Mucosa of rectum (tissue), 2 donors: Measurements from ENCODE around the gene POC1A.

Source experiments
- H3K27ac ChIP-seq, 2 donors: one replicate each; pipeline ENCODE4 v1.7.0; 2013; ENCODE audit warnings: inconsistent platforms in 2 of 2, low read depth in 2 of 2, low read length in 2 of 2
- H3K27me3 ChIP-seq, 2 donors: one replicate each; pipeline ENCODE4 v1.7.0; 2013; ENCODE audit warnings: low read length in 2 of 2; ENCODE audit not compliant: control insufficient read depth in 2 of 2, insufficient read depth in 2 of 2
- H3K36me3 ChIP-seq, 2 donors: one replicate each; pipeline ENCODE4 v1.7.0; 2013; ENCODE audit warnings: low read length in 2 of 2; ENCODE audit not compliant: control insufficient read depth in 2 of 2, insufficient read depth in 2 of 2
- H3K4me1 ChIP-seq, 2 donors: one replicate each; pipeline ENCODE4 v1.7.0; 2013; ENCODE audit warnings: low read length in 2 of 2, mild to moderate bottlenecking in 1 of 2; ENCODE audit not compliant: control insufficient read depth in 2 of 2, insufficient read depth in 2 of 2
- H3K4me3 ChIP-seq, 2 donors: one replicate each; pipeline ENCODE4 v1.7.0; 2013; ENCODE audit warnings: low read length in 2 of 2
- H3K9ac ChIP-seq, 2 donors: one replicate each; pipeline ENCODE4 v1.7.0; 2013; ENCODE audit warnings: low read length in 2 of 2, low read depth in 1 of 2, mild to moderate bottlenecking in 1 of 2
- H3K9me3 ChIP-seq, 2 donors: one replicate each; pipeline ENCODE4 v1.7.0; 2013; ENCODE audit warnings: low read length in 2 of 2; ENCODE audit not compliant: control insufficient read depth in 2 of 2
- donor health status: healthy.
- donor health status: Normal muscosa, but diverticular disease.

POC1A gene

GRCh38 chr3:52134761-52135160 is 19.5 kb downstream of the POC1A start:
- no peaks in the 10 kb centered on the region for H3K27me3 ChIP-seq
- peaks cover 0 to 2% of the 10 kb centered on the region in 2 donors for H3K36me3 ChIP-seq
- H3K4me1 ChIP-seq: no peaks in the 10 kb centered on the region
- no peak overlapping the region for H3K4me3 ChIP-seq
- no peak overlapping the region for H3K9ac ChIP-seq
- H3K9me3 ChIP-seq: no peaks in the 10 kb centered on the region
- no peak overlapping the region for H3K27ac ChIP-seq

GRCh38 chr3:52132930-52133329 is 21.3 kb downstream of the POC1A start:
- no peak overlapping the region for H3K4me3 ChIP-seq
- H3K36me3 ChIP-seq: peaks cover 0 to under 1% of the 10 kb centered on the region in 2 donors
- no peaks in the 10 kb centered on the region for H3K9me3 ChIP-seq
- no peak overlapping the region for H3K27ac ChIP-seq
- H3K4me1 ChIP-seq: no peaks in the 10 kb centered on the region
- H3K9ac ChIP-seq: no peak overlapping the region
- H3K27me3 ChIP-seq: no peaks in the 10 kb centered on the region

- H3K9me3 ChIP-seq: no peaks in the 10 kb centered on the region
- H3K27ac ChIP-seq: no peak overlapping the region
- no peak overlapping the region for H3K9ac ChIP-seq
- no peak overlapping the region for H3K4me3 ChIP-seq
- H3K36me3 ChIP-seq: no peaks in the 10 kb centered on the region
- H3K4me1 ChIP-seq: no peaks in the 10 kb centered on the region
- no peaks in the 10 kb centered on the region for H3K27me3 ChIP-seq
Measured at GRCh38 chr3:52132041-52132440, 22.2 kb downstream of the POC1A start.

- H3K4me1 ChIP-seq: no peaks in the 10 kb centered on the region
- no peaks in the 10 kb centered on the region for H3K36me3 ChIP-seq
- no peak overlapping the region for H3K9ac ChIP-seq
- H3K27me3 ChIP-seq: no peaks in the 10 kb centered on the region
- H3K9me3 ChIP-seq: no peaks in the 10 kb centered on the region
- no peak overlapping the region for H3K27ac ChIP-seq
- no peak overlapping the region for H3K4me3 ChIP-seq
Measured at GRCh38 chr3:52130966-52131622, 23.1 kb downstream of the POC1A start.

- no peak overlapping the region for H3K27ac ChIP-seq
- H3K36me3 ChIP-seq: no peaks in the 10 kb centered on the region
- no peaks in the 10 kb centered on the region for H3K4me1 ChIP-seq
- no peak overlapping the region for H3K4me3 ChIP-seq
- H3K9me3 ChIP-seq: no peaks in the 10 kb centered on the region
- no peaks in the 10 kb centered on the region for H3K27me3 ChIP-seq
- no peak overlapping the region for H3K9ac ChIP-seq
Measured at GRCh38 chr3:52128118-52128683, 26.0 kb downstream of the POC1A start.

- Histone ChIP-seq H3K9me3 (no peaks in the 10 kb centered on the region), H3K27ac (no peak overlapping the region), H3K9ac (no peak overlapping the region), H3K36me3 (no peaks in the 10 kb centered on the region), H3K4me3 (no peak overlapping the region), H3K4me1 (no peaks in the 10 kb centered on the region), H3K27me3 (no peaks in the 10 kb centered on the region)
Measured at GRCh38 chr3:52126500-52126899, 27.7 kb downstream of the POC1A start.

GRCh38 chr3:52126036-52126435 is 28.2 kb downstream of the POC1A start:
- no peaks in the 10 kb centered on the region for H3K9me3 ChIP-seq
- H3K27ac ChIP-seq: no peak overlapping the region
- H3K4me1 ChIP-seq: peaks cover 0 to 3% of the 10 kb centered on the region in 2 donors
- no peak overlapping the region for H3K9ac ChIP-seq
- no peaks in the 10 kb centered on the region for H3K27me3 ChIP-seq
- H3K4me3 ChIP-seq: no peak overlapping the region
- no peaks in the 10 kb centered on the region for H3K36me3 ChIP-seq

- no peaks in the 10 kb centered on the region for H3K36me3 ChIP-seq
- H3K4me3 ChIP-seq: no peak overlapping the region
- H3K27me3 ChIP-seq: no peaks in the 10 kb centered on the region
- H3K9me3 ChIP-seq: no peaks in the 10 kb centered on the region
- H3K9ac ChIP-seq: no peak overlapping the region
- peaks cover 0 to 8% of the 10 kb centered on the region in 2 donors for H3K4me1 ChIP-seq
- no peak overlapping the region for H3K27ac ChIP-seq
Measured at GRCh38 chr3:52124766-52125165, 29.5 kb downstream of the POC1A start.

- no peak overlapping the region for H3K27ac ChIP-seq
- no peaks in the 10 kb centered on the region for H3K36me3 ChIP-seq
- H3K9ac ChIP-seq: no peak overlapping the region
- H3K4me1 ChIP-seq: peaks cover 0 to 8% of the 10 kb centered on the region in 2 donors
- H3K9me3 ChIP-seq: no peaks in the 10 kb centered on the region
- H3K27me3 ChIP-seq: no peaks in the 10 kb centered on the region
- H3K4me3 ChIP-seq: no peak overlapping the region
Measured at GRCh38 chr3:52124126-52124525, 30.1 kb downstream of the POC1A start.

GRCh38 chr3:52123106-52123725 is 31.0 kb downstream of the POC1A start:
- H3K27ac ChIP-seq: no peak overlapping the region
- no peak overlapping the region for H3K4me3 ChIP-seq
- no peak overlapping the region for H3K9ac ChIP-seq
- H3K4me1 ChIP-seq: peaks cover 0 to 8% of the 10 kb centered on the region in 2 donors
- no peaks in the 10 kb centered on the region for H3K36me3 ChIP-seq
- no peaks in the 10 kb centered on the region for H3K9me3 ChIP-seq
- no peaks in the 10 kb centered on the region for H3K27me3 ChIP-seq
